OCI-LY1 (cell line): ENCODE results near the gene TET1.

Experiments
- H2AFZ ChIP-seq: fragments of 200-600 bp; sonication (generic), shearing (Covaris generic); 2 replicates; pipeline ENCODE4 v1.6.0; 2014; ENCODE audit warnings: antibody characterized with exemption, mild to moderate bottlenecking, low read length
- H3F3A ChIP-seq: fragments of 200-600 bp; sonication (generic), shearing (Covaris generic); 2 replicates; pipeline ENCODE4 v1.6.0; 2014; ENCODE audit warnings: mild to moderate bottlenecking, antibody characterized with exemption, low read length, moderate library complexity; ENCODE audit not compliant: insufficient read depth
- H3K27ac ChIP-seq: fragments of 200-600 bp; sonication (generic); 2 replicates; pipeline ENCODE4 v1.5.1; 2014; ENCODE audit warnings: low read length, mixed run types, mild to moderate bottlenecking, low read depth; ENCODE audit not compliant: poor library complexity, severe bottlenecking
- H3K27me3 ChIP-seq: fragments of 200-600 bp; sonication (generic); 2 replicates; pipeline ENCODE4 v1.6.0; 2014; ENCODE audit warnings: antibody characterized with exemption, mild to moderate bottlenecking, low read length, moderate library complexity; ENCODE audit not compliant: insufficient read depth
- H3K36me3 ChIP-seq: fragments of 200-600 bp; sonication (generic); 2 replicates; pipeline ENCODE4 v1.6.1; 2014; ENCODE audit warnings: mild to moderate bottlenecking, antibody characterized with exemption, low read length, moderate library complexity, mixed read lengths; ENCODE audit not compliant: insufficient read depth
- H3K4me1 ChIP-seq: fragments of 200-600 bp; sonication (generic); 2 replicates; pipeline ENCODE4 v1.5.1; 2014; ENCODE audit warnings: mild to moderate bottlenecking, low read length, moderate library complexity; ENCODE audit not compliant: insufficient read depth, severe bottlenecking
- H3K4me2 ChIP-seq: fragments of 200-600 bp; sonication (generic), shearing (Covaris generic); 2 replicates; pipeline ENCODE4 v1.6.1; 2014; ENCODE audit warnings: low read length
- H3K4me3 ChIP-seq: fragments of 200-600 bp; sonication (generic); 2 replicates; pipeline ENCODE4 v1.5.1; 2014; ENCODE audit warnings: low read length, low read depth, mild to moderate bottlenecking, mixed read lengths; ENCODE audit not compliant: poor library complexity, severe bottlenecking
- H3K79me2 ChIP-seq: fragments of 200-600 bp; shearing (Covaris generic); 2 replicates; pipeline ENCODE4 v1.6.1; 2016; ENCODE audit warnings: mixed run types, low read length, mixed read lengths; ENCODE audit not compliant: insufficient read depth
- H3K9ac ChIP-seq: fragments of 200-600 bp; sonication (generic), shearing (Covaris generic); 2 replicates; pipeline ENCODE4 v1.6.1; 2014; ENCODE audit warnings: mild to moderate bottlenecking, low read length, mixed read lengths
- H3K9me2 ChIP-seq: fragments of 200-600 bp; sonication (generic), shearing (Covaris generic); 2 replicates; pipeline ENCODE4 v1.6.1; 2014; ENCODE audit warnings: low read depth, mild to moderate bottlenecking, low read length, mixed read lengths
- H3K9me3 ChIP-seq: fragments of 200-600 bp; shearing (Covaris generic); 2 replicates; pipeline ENCODE4 v1.6.1; 2014; ENCODE audit warnings: low read length, mixed read lengths
- H4K20me1 ChIP-seq: fragments of 200-600 bp; sonication (generic), shearing (Covaris generic); 2 replicates; pipeline ENCODE4 v1.6.0; 2016; ENCODE audit warnings: mild to moderate bottlenecking, low read length; ENCODE audit not compliant: insufficient read depth
- CTCF ChIP-seq: fragments of 200-600 bp; sonication (generic), shearing (Covaris generic); IDR thresholded peaks from 2 replicates; pipeline ENCODE4 v1.5.1; 2017; ENCODE audit warnings: mild to moderate bottlenecking, antibody characterized with exemption, low read length, moderate library complexity, mixed read lengths
- EZH2 ChIP-seq: fragments of 200-600 bp; sonication (generic), shearing (Covaris generic); IDR thresholded peaks from 2 replicates; pipeline ENCODE4 v1.8.0; 2017; ENCODE audit warnings: borderline replicate concordance, mixed run types, mild to moderate bottlenecking, antibody characterized with exemption, low read length, moderate library complexity, mixed read lengths

The TET1 gene

GRCh38 chr10:68725016-68725415 lies 164.9 kb downstream of the TET1 start:
- Histone ChIP-seq H3K4me2 (no peak overlapping the region), H4K20me1 (no peaks in the 10 kb centered on the region), H3K27ac (no peak overlapping the region), H3K27me3 (no peaks in the 10 kb centered on the region), H3K9me3 (no peaks in the 10 kb centered on the region), H2AFZ (no peak overlapping the region), H3K4me1 (peaks cover 14% of the 10 kb centered on the region), H3K79me2 (peaks cover 16% of the 10 kb centered on the region), H3K4me3 (no peak overlapping the region), H3K36me3 (peaks cover 74% of the 10 kb centered on the region), H3F3A (no peaks in the 10 kb centered on the region), H3K9me2 (no peaks in the 10 kb centered on the region), H3K9ac (no peak overlapping the region)
- TF ChIP-seq EZH2 (no peak), CTCF (no peak)

GRCh38 chr10:68727146-68727545 lies 167.0 kb downstream of the TET1 start:
- Histone ChIP-seq H3K9me3 (no peaks in the 10 kb centered on the region), H3K79me2 (peaks cover 10% of the 10 kb centered on the region), H3K9ac (no peak overlapping the region), H3F3A (no peaks in the 10 kb centered on the region), H4K20me1 (no peaks in the 10 kb centered on the region), H3K4me3 (no peak overlapping the region), H3K36me3 (peaks cover 90% of the 10 kb centered on the region), H3K4me2 (no peak overlapping the region), H3K27ac (no peak overlapping the region), H3K9me2 (no peaks in the 10 kb centered on the region), H2AFZ (no peak overlapping the region), H3K27me3 (no peaks in the 10 kb centered on the region), H3K4me1 (peaks cover 7% of the 10 kb centered on the region)
- no peak for TF ChIP-seq CTCF
- no peak for TF ChIP-seq EZH2

- Histone ChIP-seq H2AFZ (no peak overlapping the region), H3K4me2 (no peak overlapping the region), H3K9me2 (no peaks in the 10 kb centered on the region), H3K27me3 (no peaks in the 10 kb centered on the region), H3K9me3 (no peaks in the 10 kb centered on the region), H3F3A (no peaks in the 10 kb centered on the region), H3K4me1 (no peaks in the 10 kb centered on the region), H3K79me2 (peaks cover 17% of the 10 kb centered on the region), H4K20me1 (no peaks in the 10 kb centered on the region), H3K4me3 (no peak overlapping the region), H3K9ac (no peak overlapping the region), H3K36me3 (peaks cover 90% of the 10 kb centered on the region), H3K27ac (no peak overlapping the region)
- TF ChIP-seq CTCF (no peak), EZH2 (no peak)
These were observed 172.5 kb downstream of the TET1 start for GRCh38 chr10:68732651-68733050.
